Skin of body (tissue), 2 donors: ENCODE measurements around the gene WWP2. TPM values are rescaled to one million over a fixed set of nuclear protein-coding genes. Genes with fewer than 3 reads are reported as not detected.

Experiments
- DNase-seq: peaks from one replicate; lab custom pipeline; 2025; lab: John Stamatoyannopoulos, UW
- total RNA-seq: library from RNA; depleted of rRNA; stranded (reverse); fragments of >200 nt; gene quantifications from one replicate; pipeline ENCODE4 v1.2.3, GENCODE V29; 2014

The WWP2 gene
- total RNA-seq, 1 donor from 2014 or later: 13.6 TPM

GRCh38 chr16:69858191-69859104, 96.3 kb downstream of the WWP2 start:
- no peak for DNase-seq

- no peak for DNase-seq
These were observed 97.2 kb downstream of the WWP2 start for GRCh38 chr16:69859105-69859989.

GRCh38 chr16:69860233-69861231, 98.4 kb downstream of the WWP2 start:
- DNase-seq: no peak

- DNase-seq: peak; percentile 61
These were observed 99.3 kb downstream of the WWP2 start for GRCh38 chr16:69861292-69862030.

GRCh38 chr16:69863401-69864281, 101.5 kb downstream of the WWP2 start:
- DNase-seq: no peak

- no peak for DNase-seq
These were observed 103.6 kb downstream of the WWP2 start for GRCh38 chr16:69865701-69866100.

GRCh38 chr16:69867784-69868560, 105.8 kb downstream of the WWP2 start:
- no peak for DNase-seq

GRCh38 chr16:69870761-69871160, 108.6 kb downstream of the WWP2 start:
- DNase-seq: no peak

GRCh38 chr16:69871708-69872107, 109.6 kb downstream of the WWP2 start:
- DNase-seq: no peak

GRCh38 chr16:69872888-69873287, 110.8 kb downstream of the WWP2 start:
- DNase-seq: no peak

- DNase-seq: no peak
These were observed 111.7 kb downstream of the WWP2 start for GRCh38 chr16:69873783-69874182.

GRCh38 chr16:69874271-69874670, 112.1 kb downstream of the WWP2 start:
- DNase-seq: no peak

GRCh38 chr16:69880640-69881133, 118.6 kb downstream of the WWP2 start:
- no peak for DNase-seq

GRCh38 chr16:69881141-69881540, 119.0 kb downstream of the WWP2 start:
- DNase-seq: no peak

- DNase-seq: no peak
These were observed 121.6 kb downstream of the WWP2 start for GRCh38 chr16:69883744-69884143.

GRCh38 chr16:69885722-69886121, 123.6 kb downstream of the WWP2 start:
- DNase-seq: no peak

- no peak for DNase-seq
These were observed 124.6 kb downstream of the WWP2 start for GRCh38 chr16:69886726-69887125.

GRCh38 chr16:69888005-69888590, 126.0 kb downstream of the WWP2 start:
- no peak for DNase-seq
